Body of pancreas (tissue), 4 donors: ENCODE results near the gene TAF12.

ENCODE experiments used
- CTCF ChIP-seq, 7 experiments: fragments of 450-650 bp in 4 of 7; fragments of 200-600 bp in 3 of 7; sonication (generic) in 3 of 7; IDR thresholded peaks; one replicate each; pipeline ENCODE4 v1.5.1; 2016 to 2019; ENCODE audit warnings: antibody characterized with exemption in 7 of 7
- POLR2A ChIP-seq, 3 donors: fragments of 450-650 bp; IDR thresholded peaks; one replicate each; pipeline ENCODE4 v1.6.1; 2016; ENCODE audit warnings: antibody characterized with exemption in 3 of 3, mild to moderate bottlenecking in 2 of 3

GRCh38 chr1:28578696-28579218 is 64.1 kb downstream of the TAF12 start:
- TF ChIP-seq CTCF (IDR thresholded peaks at IDR 0.05): no peak
- TF ChIP-seq POLR2A (IDR thresholded peaks at IDR 0.05): no peak
